Stimulated activated CD8-positive, alpha-beta memory T cell treated with anti-CD3 and anti-CD28 coated beads, Interleukin-4, amount 100 ng/mL, for 4 hours (primary cell): Measurements from ENCODE around the gene CST9.

Experiments
- DNase-seq, 2 donors: peaks; one replicate each; pipeline ENCODE4 v3.0.0-alpha.2; 2020; ENCODE audit warnings: low read depth in 2 of 2, low spot score in 1 of 2

Gene CST9

GRCh38 chr20:23605867-23606651 lies at the start of gene CST9:
TSS of gene CST9 (minus strand) at chr20:23605917. CDS start at chr20:23605864, 53 bp downstream.
- DNase-seq, result no peak

DNA sequence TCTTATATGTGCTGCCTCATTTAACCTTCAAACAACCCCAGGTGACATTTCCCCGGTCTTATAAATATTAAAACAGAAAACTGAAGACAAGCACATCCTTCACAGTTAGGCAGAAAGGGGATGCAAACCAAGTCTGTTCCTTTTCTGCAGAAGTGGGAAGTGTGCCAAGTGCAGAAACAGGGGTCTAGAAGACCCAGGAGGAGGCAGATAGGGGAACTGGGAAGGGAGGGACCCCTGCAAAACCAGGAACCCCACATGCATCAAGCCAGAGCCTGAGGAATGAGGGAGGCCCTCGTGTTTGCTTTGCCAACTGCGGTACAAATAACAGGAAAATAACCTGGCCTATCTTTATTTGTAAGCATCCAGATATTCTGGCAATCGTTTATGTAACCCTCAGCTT lies 49.0 kb upstream of the CST9 start:
- DNase-seq, result no peak

- DNase-seq, result no peak
Observed at GRCh38 chr20:23654000-23654399, 48.3 kb upstream of the CST9 start.

DNA sequence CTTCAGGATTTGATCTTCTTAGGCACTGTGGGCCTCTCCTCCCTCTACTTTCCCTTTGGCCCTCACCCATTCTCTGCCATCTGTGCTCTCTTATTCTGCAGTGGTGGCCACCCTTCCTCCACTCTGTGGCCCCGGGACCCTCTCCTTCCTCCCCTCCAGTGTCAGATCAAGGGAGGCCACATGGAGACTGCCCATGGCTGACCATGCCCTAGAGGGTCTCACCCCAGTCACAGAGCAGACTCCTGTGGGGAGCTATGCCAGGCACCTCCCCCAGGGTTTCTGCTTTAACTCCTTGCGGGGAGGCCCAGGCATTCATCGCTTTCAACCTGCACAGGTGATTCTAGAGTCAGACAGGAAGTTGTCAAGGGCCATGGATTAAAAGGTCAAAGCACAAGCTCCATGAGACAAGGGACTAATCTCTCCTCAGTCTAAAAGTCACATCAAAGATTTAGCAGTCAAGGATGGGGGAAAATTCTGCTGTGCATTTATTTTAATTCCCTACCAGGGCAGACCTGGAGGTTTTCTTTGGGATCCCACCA lies 47.8 kb upstream of the CST9 start:
- DNase-seq, result no peak

GRCh38 chr20:23652926-23653325 lies 47.2 kb upstream of the CST9 start:
- no peak for DNase-seq

- DNase-seq, result no peak
Observed at GRCh38 chr20:23652371-23652770, 46.7 kb upstream of the CST9 start.

GRCh38 chr20:23651117-23651516 lies 45.4 kb upstream of the CST9 start:
- DNase-seq, result no peak

DNA sequence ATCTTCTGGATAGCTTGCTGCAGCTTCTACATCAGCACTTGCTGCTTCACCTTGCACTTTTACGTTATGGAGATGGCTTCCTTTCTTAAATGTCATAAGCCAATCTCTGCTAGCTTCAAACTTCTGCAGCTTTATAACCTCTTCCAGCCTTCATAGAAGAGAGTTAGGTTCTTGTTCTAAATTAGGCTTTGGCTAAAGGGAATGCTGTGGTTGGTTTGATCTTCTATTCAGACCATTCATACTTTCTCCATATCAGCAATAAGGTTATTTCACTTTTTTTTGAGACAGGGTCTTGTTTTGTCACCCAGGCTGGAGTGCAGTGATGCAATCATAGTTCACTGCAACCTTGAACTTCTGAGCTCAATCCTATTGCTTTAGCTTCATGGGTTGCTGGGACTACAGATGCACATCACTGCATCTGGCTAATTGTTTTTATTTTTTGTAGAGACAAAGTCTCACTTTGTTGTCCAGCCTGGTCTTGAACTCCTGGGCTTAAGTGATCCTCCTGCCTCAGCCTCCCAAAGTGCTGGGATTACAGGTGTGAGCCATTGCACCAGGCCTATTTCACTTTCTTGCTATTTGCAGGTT lies 44.2 kb upstream of the CST9 start:
- no peak for DNase-seq

DNA sequence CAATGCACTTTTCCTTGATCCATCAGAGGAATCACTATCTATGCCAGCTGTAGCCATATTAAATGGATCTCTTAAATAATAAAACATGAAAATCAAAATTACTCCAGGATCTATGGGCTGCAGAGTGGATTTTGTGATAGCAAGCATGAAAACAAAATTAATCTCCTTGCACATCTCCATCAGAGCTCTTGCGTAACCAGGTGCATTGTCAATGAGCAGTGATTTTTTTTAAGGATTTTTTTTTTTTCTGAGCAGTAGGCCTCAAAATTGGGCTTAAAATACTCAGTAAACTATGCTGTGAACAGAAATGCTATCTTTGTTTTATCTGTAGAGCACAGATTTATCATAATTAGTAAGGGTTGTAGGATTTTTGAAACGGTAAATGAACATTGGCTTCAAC lies 43.5 kb upstream of the CST9 start:
- no peak for DNase-seq

GRCh38 chr20:23647346-23647745 lies 41.6 kb upstream of the CST9 start:
- DNase-seq, result no peak

GRCh38 chr20:23646106-23646873 lies 40.6 kb upstream of the CST9 start:
- no peak for DNase-seq

- no peak for DNase-seq
Observed at GRCh38 chr20:23645575-23645974, 39.9 kb upstream of the CST9 start.

GRCh38 chr20:23644164-23644563 lies 38.4 kb upstream of the CST9 start:
- DNase-seq, result no peak

- no peak for DNase-seq
Observed at GRCh38 chr20:23643659-23644058, 37.9 kb upstream of the CST9 start.

- no peak for DNase-seq
Observed at GRCh38 chr20:23641936-23642751, 36.4 kb upstream of the CST9 start.

GRCh38 chr20:23640671-23641667 lies 35.3 kb upstream of the CST9 start:
- no peak for DNase-seq

- DNase-seq, result no peak
Observed at GRCh38 chr20:23640018-23640601, 34.4 kb upstream of the CST9 start.

- no peak for DNase-seq
Observed at GRCh38 chr20:23639490-23639958, 33.8 kb upstream of the CST9 start.

GRCh38 chr20:23638309-23638708 lies 32.6 kb upstream of the CST9 start:
- DNase-seq, result no peak
